GM12878 (cell line): ENCODE measurements around the gene MYO16. TPM values are rescaled to one million over a fixed set of nuclear protein-coding genes. Genes with fewer than 3 reads are reported as not detected.

ENCODE experiments used
- ATAC-seq: fragments of 200-7000 bp; cut with Tn5 transposase; 3 replicates; pipeline ENCODE4 v1.9.1; 2020; ENCODE audit warnings: mild to moderate bottlenecking, moderate library complexity
- BruUV-seq: library from RNA; stranded (reverse); fragments of 400-500 nt; replicated peaks from 2 replicates; lab custom pipeline; 2021; lab: Mats Ljungman, UMichigan
- CTCF ChIA-PET: fragments of 300-600 bp; sonication (Branson Sonifier 250); formaldehyde crosslinking; extraction: SDS; loops from one replicate; lab custom pipeline; 2021; ENCODE audit warnings: inconsistent platforms; lab: Yijun Ruan, JAX
- POLR2A ChIA-PET: fragments of 350-600 bp; formaldehyde crosslinking; extraction: SDS; loops from one replicate; lab custom pipeline; 2021; ENCODE audit warnings: inconsistent platforms; lab: Charles Lee
- RAD21 ChIA-PET: fragments of 300-600 bp; sonication (Branson Sonifier 250); formaldehyde crosslinking; loops from one replicate; lab custom pipeline; 2023; ENCODE audit warnings: antibody characterized with exemption; ENCODE audit not compliant: unreplicated experiment; lab: Charles Lee
- SMC1A ChIA-PET: fragments of 300-600 bp; sonication (Branson Sonifier 250); formaldehyde crosslinking; loops from one replicate; lab custom pipeline; 2023; ENCODE audit not compliant: unreplicated experiment, uncharacterized antibody; lab: Charles Lee
- DNase-seq: peaks from one replicate; pipeline ENCODE4 v3.0.0-alpha.2; 2011; ENCODE audit warnings: low read depth, low spot score
- FAIRE-seq: peaks from 3 replicates; lab custom pipeline; 2011; peaks lifted over from hg19 to GRCh38; lab: Jason Lieb, UNC
- H2AFZ ChIP-seq: 2 replicates; pipeline ENCODE4 v1.6.0; 2011; ENCODE audit warnings: low read depth, low read length, control low read depth; ENCODE audit not compliant: control insufficient read depth
- H3K27ac ChIP-seq: 2 replicates; pipeline ENCODE4 v1.5.1; 2011; ENCODE audit warnings: control low read depth; ENCODE audit not compliant: control insufficient read depth, insufficient read depth
- H3K27me3 ChIP-seq, 2 experiments: replicated peaks in 1 of 2; 2 replicates each; pipeline versions ENCODE4 v1.6.0 to v1.6.1; 2011; ENCODE audit warnings: low read length in 1 of 2; ENCODE audit not compliant: control insufficient read depth in 2 of 2, insufficient read depth in 2 of 2
- H3K36me3 ChIP-seq, 2 experiments: 2 replicates each; pipeline ENCODE4 v1.5.1; 2011; ENCODE audit warnings: low read length in 1 of 2; ENCODE audit not compliant: control insufficient read depth in 2 of 2, insufficient read depth in 2 of 2
- H3K4me1 ChIP-seq: 2 replicates; pipeline ENCODE4 v1.6.1; 2011; ENCODE audit warnings: mild to moderate bottlenecking, low read length, moderate library complexity, mixed read lengths; ENCODE audit not compliant: control insufficient read depth, insufficient read depth
- H3K4me2 ChIP-seq: 2 replicates; pipeline ENCODE4 v1.6.0; 2011; ENCODE audit warnings: control low read depth; ENCODE audit not compliant: control insufficient read depth, insufficient read depth
- H3K4me3 ChIP-seq: fragments of 200-600 bp; sonication (generic); 2 replicates; pipeline ENCODE4 v1.5.1; 2016
- H3K79me2 ChIP-seq: 2 replicates; pipeline ENCODE4 v1.6.0; 2011; ENCODE audit warnings: low read length; ENCODE audit not compliant: control insufficient read depth, insufficient read depth
- H3K9ac ChIP-seq: 2 replicates; pipeline ENCODE4 v1.8.0; 2011; ENCODE audit warnings: low read length, control low read depth, mixed read lengths; ENCODE audit not compliant: control insufficient read depth, insufficient read depth
- H3K9me3 ChIP-seq: replicated peaks from 3 replicates; pipeline ENCODE4 v1.5.1; 2011; ENCODE audit warnings: mild to moderate bottlenecking, low read length; ENCODE audit not compliant: control insufficient read depth, insufficient read depth
- H4K20me1 ChIP-seq: 2 replicates; pipeline ENCODE4 v1.6.0; 2011; ENCODE audit not compliant: control insufficient read depth, insufficient read depth
- BMI1 ChIP-seq: fragments of 450-650 bp; IDR thresholded peaks from 2 replicates; pipeline ENCODE4 v1.6.1; 2016; ENCODE audit warnings: mild to moderate bottlenecking, moderate library complexity, borderline replicate concordance
- CBX5 ChIP-seq: sonication (generic); IDR thresholded peaks from 2 replicates; pipeline ENCODE4 v1.6.1; 2016; ENCODE audit warnings: low read depth, moderate library complexity, mild to moderate bottlenecking, inconsistent platforms
- HDGF ChIP-seq: fragments of 450-650 bp; IDR thresholded peaks from 2 replicates; pipeline ENCODE4 v1.6.1; 2016; ENCODE audit warnings: antibody characterized with exemption
- KLF5 ChIP-seq: fragments of 450-650 bp; IDR thresholded peaks from 2 replicates; pipeline ENCODE4 v1.6.1; 2014; ENCODE audit warnings: mild to moderate bottlenecking; ENCODE audit not compliant: partially characterized antibody
- LARP7 ChIP-seq: fragments of 450-650 bp; IDR thresholded peaks from 2 replicates; pipeline ENCODE4 v1.6.1; 2017; ENCODE audit warnings: mild to moderate bottlenecking
- NFXL1 ChIP-seq: fragments of 450-650 bp; IDR thresholded peaks from 2 replicates; pipeline ENCODE4 v1.6.1; 2017; ENCODE audit warnings: antibody characterized with exemption, mild to moderate bottlenecking, borderline replicate concordance
- POLR2AphosphoS5 ChIP-seq: IDR thresholded peaks from 2 replicates; pipeline ENCODE4 v1.6.1; 2011; ENCODE audit warnings: mild to moderate bottlenecking, low read length, inconsistent platforms
- RB1 ChIP-seq: fragments of 450-650 bp; formaldehyde crosslinking; IDR thresholded peaks from 2 replicates; pipeline ENCODE4 v1.6.1; 2017; ENCODE audit warnings: mild to moderate bottlenecking, borderline replicate concordance
- SIX5 ChIP-seq: IDR thresholded peaks from 2 replicates; pipeline ENCODE4 v1.6.1; 2011; ENCODE audit warnings: mild to moderate bottlenecking, low read depth, low read length, moderate library complexity; ENCODE audit not compliant: severe bottlenecking
- TCF3 ChIP-seq: IDR thresholded peaks from 2 replicates; pipeline ENCODE4 v1.6.1; 2012; ENCODE audit warnings: low read depth, mild to moderate bottlenecking, low read length, borderline replicate concordance; ENCODE audit not compliant: insufficient read depth
- USF2 ChIP-seq: IDR thresholded peaks from 2 replicates; pipeline ENCODE4 v1.6.1; 2011; ENCODE audit warnings: low read depth, low read length, improper control_type of control experiment, borderline replicate concordance
- ZBED1 ChIP-seq: IDR thresholded peaks from 2 replicates; pipeline ENCODE4 v1.6.1; 2016; ENCODE audit warnings: borderline replicate concordance
- ZNF217 ChIP-seq: fragments of 450-650 bp; IDR thresholded peaks from 2 replicates; pipeline ENCODE4 v1.6.1; 2017; ENCODE audit warnings: antibody characterized with exemption, mild to moderate bottlenecking
- ZNF24 ChIP-seq: fragments of 450-650 bp; IDR thresholded peaks from 2 replicates; pipeline ENCODE4 v1.6.1; 2017; ENCODE audit warnings: antibody characterized with exemption, mild to moderate bottlenecking
- ZNF274 ChIP-seq: IDR thresholded peaks from one replicate; pipeline ENCODE4 v1.8.0; 2011; ENCODE audit not compliant: insufficient read length, insufficient read depth
- WGBS: methylation state at CpG from one replicate; pipeline ENCODE4 v1.1.6; 2016; ENCODE audit warnings: low lambda C conversion rate; ENCODE audit not compliant: insufficient replicate concordance, insufficient coverage; ENCODE audit errors: missing lambda C conversion rate; 5-methylcytosine and 5-hydroxymethylcytosine counted together
- in situ Hi-C: fragments of 300-500 bp; cut with MboI; formaldehyde crosslinking; loops from 9 replicates; pipeline ENCODE4 v1.14.3; 2018; ENCODE audit warnings: mixed read lengths
- intact Hi-C: fragments of 100-400 bp; cut with micrococcal nuclease; formaldehyde crosslinking; loops from one replicate; pipeline ENCODE4 v1.14.2; 2022; ENCODE audit not compliant: unreplicated experiment
- polyA plus RNA-seq, 11 experiments: library from polyadenylated mRNA; depleted of rRNA in 4 of 11; unstranded in 6 of 11; stranded (reverse) in 5 of 11; fragments of >200 nt; fragmentation: Nextera tagmentation in 4 of 11; fragmentation: Illumina TruSeq in 1 of 11; extraction: Ambion mirVana in 4 of 11; extraction: Trizol in 1 of 11; gene quantifications; 1 replicate in 1 of 11; 2 replicates in 10 of 11; pipeline versions ENCODE4 v1.2.1 to v1.2.3, GENCODE V29; 2011 to 2016; ENCODE audit warnings: inconsistent platforms in 2 of 11, missing spikeins in 2 of 11, low read depth in 1 of 11
- total RNA-seq, 4 experiments: library from RNA; depleted of rRNA in 3 of 4; stranded (reverse); fragments of >200 nt in 3 of 4; fragmentation: Illumina TruSeq in 1 of 4; extraction: Trizol in 1 of 4; gene quantifications; 2 replicates each; pipeline versions ENCODE4 v1.2.1 to v1.2.3, GENCODE V29; 2013 to 2021

MYO16 gene
- total and polyA plus RNA-seq, 10 of the 15 experiments (the other 5 are each of a cell fraction or from before 2014, with no cell fraction given) = under 0.01 to 1.7 (median 0.05) TPM; not detected in 4

GRCh38 chr13:108850691-108851090, 221.3 kb downstream of the MYO16 start:
- intact Hi-C loops = no loop called here
- no peak overlapping the region for H3K27ac ChIP-seq
- no peaks in the 10 kb centered on the region for H3K9me3 ChIP-seq
- no peak for DNase-seq
- 10% methylated on average over 4 of the region's 4 CpGs for WGBS
- no peaks in the 10 kb centered on the region for H3K4me1 ChIP-seq
- no peak overlapping the region for H3K4me2 ChIP-seq
- ChIA-PET SMC1A (interaction anchor here (0.7 to 0.9 kb wide), 3 partner anchors 10 to 18 kb away, joined by 3 read pairs; no protein-coding TSS in a partner anchor), RAD21 (no interaction called here)
- H4K20me1 ChIP-seq = no peaks in the 10 kb centered on the region
- H3K27me3 ChIP-seq = no peaks in the 10 kb centered on the region
- FAIRE-seq = no peak
- BruUV-seq = no TSS peak
- no peak for ATAC-seq
- no peak overlapping the region for H3K9ac ChIP-seq
- H2AFZ ChIP-seq = no peak overlapping the region
- no peak overlapping the region for H3K4me3 ChIP-seq
- H3K36me3 ChIP-seq = no peaks in the 10 kb centered on the region
- no peak for TF ChIP-seq BMI1
- no peak for TF ChIP-seq KLF5
- TF ChIP-seq ZBED1 = no peak
- TF ChIP-seq NFXL1 = no peak
- TF ChIP-seq, all 136 proteins: peak for 0
- CTCF ChIA-PET = interaction anchor here (0.6 to 1.1 kb wide), 2 partner anchors 9 to 584 kb away, joined by 3 to 4 read pairs; no protein-coding TSS in a partner anchor
- in situ Hi-C loops = no loop called here
- POLR2A ChIA-PET = no interaction called here
- no peaks in the 10 kb centered on the region for H3K79me2 ChIP-seq

- 14% methylated on average over 4 of the region's 4 CpGs for WGBS
- POLR2A ChIA-PET = no interaction called here
- no peak for TF ChIP-seq TCF3
- TF ChIP-seq ZNF274 = no peak
- no peak for TF ChIP-seq POLR2AphosphoS5
- no peak for TF ChIP-seq CBX5
- TF ChIP-seq ZNF217 = no peak
- TF ChIP-seq ZNF24 = no peak
- TF ChIP-seq USF2 = no peak
- no peak for TF ChIP-seq SIX5
- no peak for TF ChIP-seq LARP7
- TF ChIP-seq RB1 = no peak
- no peak for TF ChIP-seq HDGF
Observed at GRCh38 chr13:108851660-108852059, 222.2 kb downstream of the MYO16 start.

More at GRCh38 chr13:108851660-108852059, 222.2 kb downstream of the MYO16 start:
- Histone ChIP-seq H3K79me2 (no peaks in the 10 kb centered on the region), H3K36me3 (no peaks in the 10 kb centered on the region), H2AFZ (no peak overlapping the region), H3K4me3 (no peak overlapping the region), H3K9me3 (no peaks in the 10 kb centered on the region), H3K27ac (no peak overlapping the region), H3K4me2 (no peak overlapping the region), H3K27me3 (no peaks in the 10 kb centered on the region), H4K20me1 (no peaks in the 10 kb centered on the region), H3K4me1 (no peaks in the 10 kb centered on the region), H3K9ac (no peak overlapping the region)
- FAIRE-seq (no peak), ATAC-seq (no peak), DNase-seq (no peak)
- no TSS peak for BruUV-seq
- CTCF ChIA-PET = no interaction called here
- intact Hi-C loops = no loop called here
- SMC1A ChIA-PET = interaction anchor here (0.9 kb wide), 1 partner anchor 9 kb away, joined by 3 read pairs; no protein-coding TSS in a partner anchor
- in situ Hi-C loops = no loop called here
- RAD21 ChIA-PET = no interaction called here
